ENCODE data around the gene B4GALT7. TPM values are rescaled to one million over a fixed set of nuclear protein-coding genes. Genes with fewer than 3 reads are reported as not detected.

B4GALT7 gene
- total RNA-seq, 2 experiments from 2014 or later: 15.4 to 16.2 TPM

GRCh38 chr5:177605667-177606066 lies 5.7 kb downstream of the B4GALT7 start:
- intact Hi-C loops (cut with micrococcal nuclease): no loop called here
- Mint-ChIP-seq H3K4me3 (no peak overlapping the region), H3K27ac (no peak overlapping the region), H3K9me3 (no peaks in the 10 kb centered on the region), H3K4me1 (ENCODE audit: low read depth) (peaks cover 15% of the 10 kb centered on the region), H3K27me3 (no peaks in the 10 kb centered on the region), H3K36me3 (no peaks in the 10 kb centered on the region)
- no peak for DNase-seq
- CTCF ChIA-PET: no interaction called here
- POLR2A ChIA-PET: no interaction called here

GRCh38 chr5:177606071-177607051 lies 6.4 kb downstream of the B4GALT7 start:
- ChIA-PET CTCF (interaction anchor here (0.7 to 1.4 kb wide), 5 partner anchors 14 to 455 kb away, joined by 3 to 6 read pairs (median 3); partner anchors contain the start of genes PDLIM7 and TMED9), POLR2A (interaction anchor here (1.3 kb wide), 1 partner anchor 13 kb away, joined by 3 read pairs; no protein-coding TSS in a partner anchor)
- Mint-ChIP-seq H3K27me3 (no peaks in the 10 kb centered on the region), H3K4me1 (ENCODE audit: low read depth) (peaks cover 8% of the 10 kb centered on the region), H3K4me3 (no peak overlapping the region), H3K36me3 (no peaks in the 10 kb centered on the region), H3K9me3 (no peaks in the 10 kb centered on the region), H3K27ac (no peak overlapping the region)
- no peak for DNase-seq
- intact Hi-C loops (cut with micrococcal nuclease): no loop called here

- no peak overlapping the region for H3K27ac Mint-ChIP-seq
- DNase-seq: no peak
- H3K4me3 Mint-ChIP-seq: no peak overlapping the region
- POLR2A ChIA-PET: interaction anchor here (1.3 kb wide), 1 partner anchor 14 kb away, joined by 3 read pairs; no protein-coding TSS in a partner anchor
- no peaks in the 10 kb centered on the region for H3K36me3 Mint-ChIP-seq
- CTCF ChIA-PET: interaction anchor here (0.6 to 1.4 kb wide), 13 partner anchors 9 to 454 kb away, joined by 3 to 6 read pairs (median 3); partner anchors contain the start of genes PDLIM7 and TMED9
- intact Hi-C loops (cut with micrococcal nuclease): no loop called here
- H3K4me1 Mint-ChIP-seq (ENCODE audit: low read depth): peaks cover 5% of the 10 kb centered on the region
- H3K9me3 Mint-ChIP-seq: no peaks in the 10 kb centered on the region
- no peaks in the 10 kb centered on the region for H3K27me3 Mint-ChIP-seq
Observed at GRCh38 chr5:177607115-177607451, 7.2 kb downstream of the B4GALT7 start.

GRCh38 chr5:177607452-177608192 lies 7.7 kb downstream of the B4GALT7 start:
- CTCF ChIA-PET: interaction anchor here (0.6 to 1.4 kb wide), 13 partner anchors 9 to 454 kb away, joined by 3 to 6 read pairs (median 3); partner anchors contain the start of genes PDLIM7 and TMED9
- Mint-ChIP-seq H3K4me3 (no peak overlapping the region), H3K27me3 (no peaks in the 10 kb centered on the region), H3K9me3 (no peaks in the 10 kb centered on the region), H3K36me3 (no peaks in the 10 kb centered on the region), H3K27ac (no peak overlapping the region), H3K4me1 (ENCODE audit: low read depth) (peaks cover 5% of the 10 kb centered on the region)
- peak; percentile 79 for DNase-seq
- POLR2A ChIA-PET: interaction anchor here (1.3 kb wide), 1 partner anchor 14 kb away, joined by 3 read pairs; no protein-coding TSS in a partner anchor
- intact Hi-C loops (cut with micrococcal nuclease): no loop called here

GRCh38 chr5:177608243-177609075 lies 8.5 kb downstream of the B4GALT7 start:
- H3K27me3 Mint-ChIP-seq: no peaks in the 10 kb centered on the region
- H3K4me3 Mint-ChIP-seq: no peak overlapping the region
- ChIA-PET CTCF (interaction anchor here (1.0 to 1.4 kb wide), 3 partner anchors 10 to 453 kb away, joined by 3 to 6 read pairs (median 3); no protein-coding TSS in a partner anchor), POLR2A (interaction anchor here (1.5 kb wide), 1 partner anchor 9 kb away, joined by 4 read pairs; the partner anchor contains the start of gene B4GALT7)
- H3K4me1 Mint-ChIP-seq (ENCODE audit: low read depth): peaks cover 5% of the 10 kb centered on the region
- H3K9me3 Mint-ChIP-seq: no peaks in the 10 kb centered on the region
- DNase-seq: no peak
- intact Hi-C loops (cut with micrococcal nuclease): no loop called here
- H3K36me3 Mint-ChIP-seq: no peaks in the 10 kb centered on the region
- no peak overlapping the region for H3K27ac Mint-ChIP-seq

GRCh38 chr5:177609076-177610059 lies 9.4 kb downstream of the B4GALT7 start:
- DNase-seq: no peak
- intact Hi-C loops (cut with micrococcal nuclease): no loop called here
- Mint-ChIP-seq H3K4me1 (ENCODE audit: low read depth) (peaks cover 5% of the 10 kb centered on the region), H3K9me3 (no peaks in the 10 kb centered on the region), H3K27me3 (no peaks in the 10 kb centered on the region), H3K4me3 (no peak overlapping the region), H3K36me3 (no peaks in the 10 kb centered on the region), H3K27ac (no peak overlapping the region)
- CTCF ChIA-PET: no interaction called here
- POLR2A ChIA-PET: interaction anchor here (1.5 kb wide), 1 partner anchor 9 kb away, joined by 4 read pairs; the partner anchor contains the start of gene B4GALT7

- H3K36me3 Mint-ChIP-seq: no peaks in the 10 kb centered on the region
- ChIA-PET POLR2A (no interaction called here), CTCF (no interaction called here)
- H3K27me3 Mint-ChIP-seq: no peaks in the 10 kb centered on the region
- intact Hi-C loops (cut with micrococcal nuclease): no loop called here
- DNase-seq: no peak
- H3K4me3 Mint-ChIP-seq: no peak overlapping the region
- no peak overlapping the region for H3K27ac Mint-ChIP-seq
- no peaks in the 10 kb centered on the region for H3K9me3 Mint-ChIP-seq
- peaks cover 5% of the 10 kb centered on the region for H3K4me1 Mint-ChIP-seq (ENCODE audit: low read depth)
Observed at GRCh38 chr5:177610131-177610769, 10.3 kb downstream of the B4GALT7 start.

- Mint-ChIP-seq H3K27me3 (no peaks in the 10 kb centered on the region), H3K27ac (no peak overlapping the region), H3K36me3 (no peaks in the 10 kb centered on the region), H3K4me3 (no peak overlapping the region), H3K4me1 (ENCODE audit: low read depth) (peaks cover 5% of the 10 kb centered on the region), H3K9me3 (no peaks in the 10 kb centered on the region)
- ChIA-PET CTCF (interaction anchor here (0.8 kb wide), 1 partner anchor 110 kb away, joined by 3 read pairs; no protein-coding TSS in a partner anchor), POLR2A (no interaction called here)
- intact Hi-C loops (cut with micrococcal nuclease): no loop called here
- no peak for DNase-seq
Observed at GRCh38 chr5:177610770-177611445, 11.0 kb downstream of the B4GALT7 start.

- POLR2A ChIA-PET: no interaction called here
- no peak for DNase-seq
- no peak overlapping the region for H3K4me3 Mint-ChIP-seq
- no peaks in the 10 kb centered on the region for H3K36me3 Mint-ChIP-seq
- H3K4me1 Mint-ChIP-seq (ENCODE audit: low read depth): peaks cover 5% of the 10 kb centered on the region
- no peaks in the 10 kb centered on the region for H3K9me3 Mint-ChIP-seq
- H3K27me3 Mint-ChIP-seq: no peaks in the 10 kb centered on the region
- H3K27ac Mint-ChIP-seq: no peak overlapping the region
- CTCF ChIA-PET: interaction anchor here (0.8 kb wide), 1 partner anchor 110 kb away, joined by 3 read pairs; no protein-coding TSS in a partner anchor
- intact Hi-C loops (cut with micrococcal nuclease): no loop called here
Observed at GRCh38 chr5:177611446-177612214, 11.7 kb downstream of the B4GALT7 start.
